ENCODE results near the gene TMEM123. TPM values are rescaled to one million over a fixed set of nuclear protein-coding genes. Genes with fewer than 3 reads are reported as not detected.

Gene TMEM123
- total and polyA plus RNA-seq, 2 of the 13 experiments (the other 11 are each of a cell fraction or from before 2014, with no cell fraction given) = 365 to 2,761 TPM

DNA sequence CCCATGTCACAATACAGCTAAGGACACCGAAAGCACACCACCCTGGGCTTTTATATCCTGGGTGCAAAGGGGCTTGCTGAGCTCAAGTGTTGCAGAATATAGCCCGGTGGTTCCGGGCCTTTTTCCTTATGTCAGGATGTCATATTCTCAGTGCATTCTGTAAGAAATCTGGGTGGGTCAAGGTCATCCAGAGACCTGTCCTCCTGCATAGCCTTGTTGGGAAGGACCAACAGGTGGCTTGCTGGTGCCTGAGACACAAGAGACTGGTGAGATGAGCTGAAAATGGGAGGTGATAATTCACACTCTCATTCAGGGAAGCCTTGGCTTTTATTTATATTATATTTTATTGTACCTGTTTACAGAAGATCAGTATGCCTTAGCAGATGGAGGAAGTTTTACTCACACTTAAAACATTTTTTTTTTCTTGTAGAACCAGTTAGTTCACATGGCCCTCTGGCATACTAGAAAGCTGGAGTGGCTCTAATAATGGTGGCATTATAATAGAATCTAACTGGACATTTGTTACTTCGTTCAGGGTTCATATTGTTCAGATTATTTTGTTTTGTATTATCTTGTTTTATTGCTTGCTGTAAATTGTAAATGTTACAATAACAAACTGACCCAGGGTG lies 14.6 kb upstream of the TMEM123 start:
- no TSS peak for BruUV-seq (replicated peaks)
- Histone ChIP-seq H3K4me2 (ENCODE audit: low read depth, low read length) (no peak overlapping the region), H3K36me3 (replicated peaks in 1 of 2; ENCODE audit: control insufficient read depth in 1 of 2, insufficient read depth in 2 of 2, low read length in 2 of 2) (no peaks in the 10 kb centered on the region), H3K4me3 (replicated peaks in 1 of 3; ENCODE audit: insufficient read depth in 1 of 3, low read depth in 2 of 3, low read length in 3 of 3) (no peak overlapping the region), H3K4me1 (ENCODE audit: insufficient read depth, low read length) (peaks cover 90% of the 10 kb centered on the region), H2AFZ (ENCODE audit: low read length) (no peak overlapping the region), H3K9me3 (ENCODE audit: low read length) (no peaks in the 10 kb centered on the region), H4K20me1 (ENCODE audit: insufficient read depth, low read length) (no peaks in the 10 kb centered on the region), H3K79me2 (ENCODE audit: insufficient read depth, low read length) (no peaks in the 10 kb centered on the region), H3K27me3 (ENCODE audit: control insufficient read depth in 1 of 2, insufficient read depth in 2 of 2, low read length in 2 of 2) (no peaks in the 10 kb centered on the region), H3K27ac (ENCODE audit: extremely low read length, insufficient read depth, low read length) (no peak overlapping the region), H3K9ac (ENCODE audit: insufficient read depth, low read depth, low read length) (no peak overlapping the region)
- DNase-seq (ENCODE audit: low spot score) (no peak), FAIRE-seq (no peak), ATAC-seq (no peak)
- in situ Hi-C loops (cut with HindIII; ENCODE audit: extremely low pct_ligation_motif_present, low pct_unique_long_range_greater_than_20kb) (no loop called here), intact Hi-C loops (cut with micrococcal nuclease; ENCODE audit: unreplicated experiment) (no loop called here)
- WGBS (ENCODE audit: low lambda C conversion rate) = 99% methylated on average over 4 of the region's 4 CpGs
- POLR2A ChIA-PET = interaction anchor here (1.4 kb wide), 1 partner anchor 9 kb away, joined by 3 read pairs; no protein-coding TSS in a partner anchor
- CTCF ChIA-PET (ENCODE audit: low intra/inter-chr PET ratio, low total read pairs) = no interaction called here
- TF ChIP-seq MAFF (IDR thresholded peaks at IDR 0.05; ENCODE audit: low read depth, low read length) (no peak), PHB2 (IDR thresholded peaks at IDR 0.05; ENCODE audit: partially characterized antibody) (no peak), ATF1 (CRISPR knock-in tag; IDR thresholded peaks at IDR 0.05) (no peak), ZNF281 (CRISPR knock-in tag; IDR thresholded peaks at IDR 0.05; ENCODE audit: borderline replicate concordance) (no peak), CTCF (CRISPR knock-in tag; IDR thresholded peaks at IDR 0.05) (no peak)

All from HepG2 (cell line).